IMR-90 (cell line): ENCODE results near the gene FBLN7. TPM values are rescaled to one million over a fixed set of nuclear protein-coding genes. Genes with fewer than 3 reads are reported as not detected.

Experiments used
- ATAC-seq: fragments of 200-7000 bp; cut with Tn5 transposase; 2 replicates; pipeline ENCODE4 v1.9.1; 2020; ENCODE audit warnings: low read depth, mild to moderate bottlenecking, moderate library complexity
- BruUV-seq: library from RNA; stranded (reverse); fragments of 400-500 nt; replicated peaks from 2 replicates; lab custom pipeline; 2021; lab: Mats Ljungman, UMichigan
- CTCF ChIA-PET: fragments of 300-600 bp; formaldehyde crosslinking; extraction: SDS; loops from one replicate; lab custom pipeline; 2021; ENCODE audit warnings: antibody characterized with exemption; lab: Yijun Ruan, JAX
- POLR2A ChIA-PET: fragments of 300-600 bp; sonication (Branson Sonifier 250); formaldehyde crosslinking; loops from one replicate; lab custom pipeline; 2022; ENCODE audit warnings: antibody characterized with exemption; ENCODE audit not compliant: unreplicated experiment; lab: Charles Lee
- DNase-seq: peaks from one replicate; pipeline ENCODE4 v3.0.0; 2013
- H2AFZ ChIP-seq: replicated peaks from 2 replicates; pipeline ENCODE3; 2013; ENCODE audit warnings: low read length, mild to moderate bottlenecking; ENCODE audit not compliant: poor library complexity
- H2AK5ac ChIP-seq: 2 replicates; pipeline ENCODE4 v1.6.1; 2013; ENCODE audit warnings: low read depth, low read length, inconsistent platforms
- H2AK9ac ChIP-seq: replicated peaks from 2 replicates; pipeline ENCODE3; 2013; ENCODE audit warnings: mild to moderate bottlenecking, low read depth, low read length, moderate library complexity; ENCODE audit not compliant: poor library complexity
- H2BK120ac ChIP-seq: 2 replicates; pipeline ENCODE4 v1.6.1; 2013; ENCODE audit warnings: low read depth, low read length, inconsistent platforms
- H2BK15ac ChIP-seq: 3 replicates; pipeline ENCODE4 v1.6.1; 2013; ENCODE audit warnings: low read depth, low read length, inconsistent platforms
- H2BK20ac ChIP-seq: 2 replicates; pipeline ENCODE4 v1.6.1; 2013; ENCODE audit warnings: low read depth, mild to moderate bottlenecking, inconsistent platforms, low read length, moderate library complexity
- H2BK5ac ChIP-seq: 2 replicates; pipeline ENCODE4 v1.6.1; 2013; ENCODE audit warnings: mild to moderate bottlenecking, low read depth, low read length, inconsistent platforms; ENCODE audit not compliant: poor library complexity, severe bottlenecking
- H3K14ac ChIP-seq: replicated peaks from 2 replicates; pipeline ENCODE4 v1.6.1; 2013; ENCODE audit warnings: low read depth, low read length, inconsistent platforms
- H3K18ac ChIP-seq: 2 replicates; pipeline ENCODE4 v1.6.1; 2013; ENCODE audit warnings: low read depth, low read length, control low read depth
- H3K23ac ChIP-seq: 2 replicates; pipeline ENCODE4 v1.6.1; 2013; ENCODE audit warnings: low read depth, low read length, inconsistent platforms
- H3K27ac ChIP-seq: 2 replicates; pipeline ENCODE4 v1.5.1; 2013; ENCODE audit warnings: mild to moderate bottlenecking, control low read depth, low read length; ENCODE audit not compliant: insufficient read depth
- H3K27me3 ChIP-seq: 2 replicates; pipeline ENCODE4 v1.6.1; 2013; ENCODE audit warnings: low read length; ENCODE audit not compliant: control insufficient read depth, insufficient read depth
- H3K36me3 ChIP-seq: 2 replicates; pipeline ENCODE4 v1.6.1; 2013; ENCODE audit warnings: low read length, mixed read lengths; ENCODE audit not compliant: control insufficient read depth, insufficient read depth
- H3K4ac ChIP-seq: 2 replicates; pipeline ENCODE4 v1.6.1; 2013; ENCODE audit warnings: low read depth, low read length, inconsistent platforms
- H3K4me1 ChIP-seq: 2 replicates; pipeline ENCODE4 v1.6.1; 2013; ENCODE audit warnings: low read length, mixed read lengths; ENCODE audit not compliant: control insufficient read depth, insufficient read depth
- H3K4me2 ChIP-seq: 2 replicates; pipeline ENCODE4 v1.6.1; 2013; ENCODE audit warnings: low read depth, mild to moderate bottlenecking, control low read depth, low read length, moderate library complexity
- H3K4me3 ChIP-seq: 2 replicates; pipeline ENCODE4 v1.5.1; 2013; ENCODE audit warnings: low read depth, mild to moderate bottlenecking, control low read depth, low read length, moderate library complexity; ENCODE audit not compliant: insufficient read depth
- H3K56ac ChIP-seq: 2 replicates; pipeline ENCODE4 v1.6.1; 2013; ENCODE audit warnings: low read length, inconsistent platforms; ENCODE audit not compliant: insufficient read depth; ENCODE audit errors: extremely low read depth
- H3K79me1 ChIP-seq, 2 experiments: 2 replicates each; pipeline ENCODE4 v1.6.1; 2013; ENCODE audit warnings: low read length in 2 of 2, inconsistent platforms in 1 of 2, low read depth in 1 of 2
- H3K9ac ChIP-seq: 2 replicates; pipeline ENCODE4 v1.6.1; 2013; ENCODE audit warnings: low read depth, low read length, control low read depth
- H3K9me1 ChIP-seq: 2 replicates; pipeline ENCODE4 v1.6.1; 2013; ENCODE audit warnings: low read length, inconsistent platforms; ENCODE audit not compliant: insufficient read depth
- H3K9me3 ChIP-seq: 2 replicates; pipeline ENCODE4 v1.6.1; 2013; ENCODE audit warnings: low read length; ENCODE audit not compliant: control insufficient read depth, insufficient read depth
- H4K20me1 ChIP-seq: 2 replicates; pipeline ENCODE4 v1.6.1; 2013; ENCODE audit warnings: low read length, inconsistent platforms; ENCODE audit not compliant: insufficient read depth
- H4K5ac ChIP-seq: 2 replicates; pipeline ENCODE4 v1.6.1; 2013; ENCODE audit warnings: mild to moderate bottlenecking, low read depth, low read length, control low read depth
- H4K8ac ChIP-seq, 2 experiments: 2 replicates each; pipeline ENCODE4 v1.6.1; 2013; ENCODE audit warnings: low read depth in 2 of 2, low read length in 2 of 2, control low read depth in 1 of 2, inconsistent platforms in 1 of 2
- H4K91ac ChIP-seq: 2 replicates; pipeline ENCODE4 v1.6.1; 2013; ENCODE audit warnings: low read depth, low read length, inconsistent platforms; ENCODE audit not compliant: insufficient read depth
- BHLHE40 ChIP-seq: fragments of 150-350 bp; IDR thresholded peaks from 2 replicates; pipeline ENCODE4 v1.6.1; 2016; ENCODE audit warnings: mild to moderate bottlenecking, low read depth, low read length
- CEBPB ChIP-seq: IDR thresholded peaks from 2 replicates; pipeline ENCODE4 v1.6.1; 2012; ENCODE audit warnings: low read depth, low read length, improper control_type of control experiment
- MAZ ChIP-seq: IDR thresholded peaks from 2 replicates; pipeline ENCODE4 v1.6.1; 2012; ENCODE audit warnings: low read depth, mild to moderate bottlenecking, low read length, improper control_type of control experiment, moderate library complexity, borderline replicate concordance
- NFE2L2 ChIP-seq: fragments of 150-350 bp; IDR thresholded peaks from 2 replicates; pipeline ENCODE4 v1.6.1; 2016; ENCODE audit warnings: low read depth, mild to moderate bottlenecking, low read length
- POLR2A ChIP-seq: IDR thresholded peaks from 2 replicates; pipeline ENCODE4 v1.6.1; 2012; ENCODE audit warnings: mild to moderate bottlenecking, low read depth, low read length
- RFX5 ChIP-seq: IDR thresholded peaks from 2 replicates; pipeline ENCODE4 v1.8.0; 2012; ENCODE audit warnings: low read depth, mild to moderate bottlenecking, low read length, moderate library complexity
- SMC3 ChIP-seq: fragments of 150-350 bp; IDR thresholded peaks from 2 replicates; pipeline ENCODE4 v1.6.1; 2016; ENCODE audit warnings: low read depth, mild to moderate bottlenecking, antibody characterized with exemption, low read length, moderate library complexity
- WGBS, 2 experiments: methylation state at CpG; one replicate each; pipeline versions ENCODE4 v1.1.5 to v1.1.7; 2013; ENCODE audit warnings: missing lambda C conversion rate in 2 of 2; ENCODE audit not compliant: insufficient read length in 1 of 2; ENCODE audit errors: extremely low coverage in 2 of 2; 5-methylcytosine and 5-hydroxymethylcytosine counted together
- dilution Hi-C: fragments of 300-500 bp; cut with HindIII; formaldehyde crosslinking; loops from one replicate; pipeline ENCODE4 v1.14.3; 2018; ENCODE audit warnings: low sequenced_read_pairs; ENCODE audit not compliant: unreplicated experiment
- in situ Hi-C: fragments of 300-500 bp; cut with MboI; formaldehyde crosslinking; loops from 3 replicates; pipeline ENCODE4 v1.14.3; 2019; ENCODE audit warnings: low sequenced_read_pairs, inconsistent platforms, mixed read lengths
- intact Hi-C: fragments of 100-400 bp; cut with micrococcal nuclease; formaldehyde crosslinking; loops from 2 replicates; pipeline ENCODE4 v1.10.0; 2022
- polyA plus RNA-seq, 3 experiments: library from polyadenylated mRNA; depleted of rRNA; stranded (reverse); fragments of >200 nt; gene quantifications; 2 replicates each; pipeline ENCODE4 v1.2.3, GENCODE V29; 2012; ENCODE audit warnings: low replicate concordance in 1 of 3
- total RNA-seq: library from RNA; depleted of rRNA; stranded (reverse); fragments of >200 nt; gene quantifications from 2 replicates; pipeline ENCODE4 v1.2.3, GENCODE V29; 2012
- TF ChIP-seq, protein P1 (sequence below): conservative IDR thresholded peaks from 2 replicates; pipeline ENCODE4 v1.5.1; 2012; ENCODE audit warnings: mild to moderate bottlenecking, low read depth, low read length, improper control_type of control experiment
- TF ChIP-seq, protein P2 (sequence below): fragments of 150-350 bp; IDR thresholded peaks from 2 replicates; pipeline ENCODE4 v1.6.1; 2017; ENCODE audit warnings: mild to moderate bottlenecking, antibody characterized with exemption, low read length, low read depth

Gene FBLN7
- total and polyA plus RNA-seq, 2 of the 4 experiments (the other 2 are of a cell fraction), result 0.18 to 1.2 TPM

DNA sequence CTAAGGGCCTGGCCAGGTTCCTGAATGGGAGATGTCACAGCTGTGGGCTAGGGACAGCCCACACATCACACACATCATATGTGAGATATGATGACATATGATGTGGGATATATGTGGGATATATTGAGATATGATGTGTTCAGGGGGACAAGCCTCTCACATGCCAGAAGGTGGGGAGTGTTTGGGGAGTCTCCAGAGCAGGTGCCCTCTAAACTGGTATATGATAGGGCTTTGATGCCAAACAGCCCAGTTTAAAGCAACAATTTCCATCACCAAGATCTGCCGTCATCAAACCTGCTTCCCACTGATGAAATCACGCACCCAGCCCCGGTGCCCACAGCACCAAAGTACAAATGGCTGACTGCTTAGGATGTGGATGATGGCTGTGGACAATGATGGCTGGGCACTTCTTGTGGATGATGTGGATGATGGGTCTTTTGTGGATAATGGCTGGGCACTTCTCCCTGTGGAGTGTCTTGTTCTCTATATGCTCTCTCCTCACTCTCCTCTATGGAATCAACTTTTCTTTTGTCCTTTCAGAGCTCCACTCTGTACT lies 50.9 kb downstream of the FBLN7 start:
- DNase-seq (no peak), ATAC-seq (no peak)
- H2BK20ac ChIP-seq, result no peak overlapping the region
- ChIA-PET POLR2A (no interaction called here), CTCF (interaction anchor here (1.4 kb wide), 1 partner anchor 9 kb away, joined by 4 read pairs; no protein-coding TSS in a partner anchor)
- no CpG with 5 or more reads among the region's 3 CpGs for WGBS, 2 experiments
- no peak overlapping the region for H3K4me3 ChIP-seq
- no peaks in the 10 kb centered on the region for H4K20me1 ChIP-seq
- H4K91ac ChIP-seq, result no peak overlapping the region
- peaks cover 5% of the 10 kb centered on the region for H3K27me3 ChIP-seq
- no peaks in the 10 kb centered on the region for H3K9me1 ChIP-seq
- H3K36me3 ChIP-seq, result no peaks in the 10 kb centered on the region
- no TSS peak for BruUV-seq
- no peak overlapping the region for H3K4ac ChIP-seq
- in situ Hi-C loops (no loop called here), intact Hi-C loops (no loop called here), dilution Hi-C loops (no loop called here)
- H2BK15ac ChIP-seq, result no peak overlapping the region
- no peak overlapping the region for H3K14ac ChIP-seq
- no peak overlapping the region for H3K4me2 ChIP-seq
- H3K9me3 ChIP-seq, result no peaks in the 10 kb centered on the region
- no peak overlapping the region for H3K27ac ChIP-seq
- H3K79me1 ChIP-seq, result no peaks in the 10 kb centered on the region
- H3K9ac ChIP-seq, result no peak overlapping the region
- H2AK5ac ChIP-seq, result no peak overlapping the region
- no peak overlapping the region for H2AFZ ChIP-seq
- no peak overlapping the region for H3K23ac ChIP-seq
- no peak overlapping the region for H3K56ac ChIP-seq
- no peak overlapping the region for H2BK5ac ChIP-seq
- H3K18ac ChIP-seq, result no peak overlapping the region
- no peak overlapping the region for H4K5ac ChIP-seq
- H2AK9ac ChIP-seq, result no peak overlapping the region
- no peak overlapping the region for H4K8ac ChIP-seq
- no peaks in the 10 kb centered on the region for H3K4me1 ChIP-seq
- no peak for TF ChIP-seq BHLHE40
- no peak for TF ChIP-seq POLR2A
- no peak for TF ChIP-seq SMC3
- TF ChIP-seq MAZ, result no peak
- no peak for TF ChIP-seq CEBPB
- no peak for TF ChIP-seq RFX5
- TF ChIP-seq, protein P1, sequence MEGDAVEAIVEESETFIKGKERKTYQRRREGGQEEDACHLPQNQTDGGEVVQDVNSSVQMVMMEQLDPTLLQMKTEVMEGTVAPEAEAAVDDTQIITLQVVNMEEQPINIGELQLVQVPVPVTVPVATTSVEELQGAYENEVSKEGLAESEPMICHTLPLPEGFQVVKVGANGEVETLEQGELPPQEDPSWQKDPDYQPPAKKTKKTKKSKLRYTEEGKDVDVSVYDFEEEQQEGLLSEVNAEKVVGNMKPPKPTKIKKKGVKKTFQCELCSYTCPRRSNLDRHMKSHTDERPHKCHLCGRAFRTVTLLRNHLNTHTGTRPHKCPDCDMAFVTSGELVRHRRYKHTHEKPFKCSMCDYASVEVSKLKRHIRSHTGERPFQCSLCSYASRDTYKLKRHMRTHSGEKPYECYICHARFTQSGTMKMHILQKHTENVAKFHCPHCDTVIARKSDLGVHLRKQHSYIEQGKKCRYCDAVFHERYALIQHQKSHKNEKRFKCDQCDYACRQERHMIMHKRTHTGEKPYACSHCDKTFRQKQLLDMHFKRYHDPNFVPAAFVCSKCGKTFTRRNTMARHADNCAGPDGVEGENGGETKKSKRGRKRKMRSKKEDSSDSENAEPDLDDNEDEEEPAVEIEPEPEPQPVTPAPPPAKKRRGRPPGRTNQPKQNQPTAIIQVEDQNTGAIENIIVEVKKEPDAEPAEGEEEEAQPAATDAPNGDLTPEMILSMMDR, result no peak
- TF ChIP-seq, protein P2, sequence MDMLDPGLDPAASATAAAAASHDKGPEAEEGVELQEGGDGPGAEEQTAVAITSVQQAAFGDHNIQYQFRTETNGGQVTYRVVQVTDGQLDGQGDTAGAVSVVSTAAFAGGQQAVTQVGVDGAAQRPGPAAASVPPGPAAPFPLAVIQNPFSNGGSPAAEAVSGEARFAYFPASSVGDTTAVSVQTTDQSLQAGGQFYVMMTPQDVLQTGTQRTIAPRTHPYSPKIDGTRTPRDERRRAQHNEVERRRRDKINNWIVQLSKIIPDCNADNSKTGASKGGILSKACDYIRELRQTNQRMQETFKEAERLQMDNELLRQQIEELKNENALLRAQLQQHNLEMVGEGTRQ, result no peak
- no peak for TF ChIP-seq NFE2L2
- no peak overlapping the region for H2BK120ac ChIP-seq
